Measurements from ENCODE around the gene TULP3.
A peak's percentile ranks its signal among the peaks of the same experiment; 100 is the strongest.

Gene TULP3

GRCh38 chr12:2879853-2880252 is 10.8 kb upstream of the TULP3 start:
- no peak for TF ChIP-seq MYC (IDR thresholded peaks at IDR 0.05; ENCODE audit: low read depth, low read length)
- no peak for TF ChIP-seq POLR2A (IDR thresholded peaks at IDR 0.05; ENCODE audit: extremely low read depth, insufficient read length)
- no peak for TF ChIP-seq CTCF (IDR thresholded peaks at IDR 0.05; ENCODE audit: low read depth, low read length)
- no peak for TF ChIP-seq MAX (IDR thresholded peaks at IDR 0.05; ENCODE audit: low read depth, low read length)
- DNase-seq (ENCODE audit: low read depth), result no peak
- H3K4me3 ChIP-seq (ENCODE audit: low read depth, low read length), result no peak overlapping the region

DNA sequence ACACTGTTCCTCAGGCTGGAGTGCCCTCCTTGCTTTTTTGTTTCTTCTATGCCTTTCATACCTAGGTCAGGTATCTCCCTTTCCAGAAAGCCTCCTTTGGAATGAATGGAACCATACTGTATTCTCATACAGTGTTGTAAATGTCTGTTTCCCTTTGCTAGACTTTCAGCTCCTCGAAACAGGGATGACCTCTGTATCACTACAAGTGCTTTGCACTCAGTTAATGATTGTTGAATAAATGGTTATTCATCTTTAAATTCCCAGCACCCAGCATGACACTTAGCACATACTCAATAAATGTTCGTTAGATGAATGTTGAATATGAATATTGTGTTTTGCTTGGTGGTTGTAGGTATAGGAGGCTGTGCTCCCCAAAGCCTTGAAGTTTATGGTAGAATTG is 5.9 kb upstream of the TULP3 start:
- no peak overlapping the region for H3K4me3 ChIP-seq (ENCODE audit: low read depth, low read length)
- TF ChIP-seq MYC (IDR thresholded peaks at IDR 0.05; ENCODE audit: low read depth, low read length), result no peak
- no peak for TF ChIP-seq CTCF (IDR thresholded peaks at IDR 0.05; ENCODE audit: low read depth, low read length)
- no peak for TF ChIP-seq MAX (IDR thresholded peaks at IDR 0.05; ENCODE audit: low read depth, low read length)
- no peak for TF ChIP-seq POLR2A (IDR thresholded peaks at IDR 0.05; ENCODE audit: extremely low read depth, insufficient read length)
- no peak for DNase-seq (ENCODE audit: low read depth)

- no peak overlapping the region for H3K4me3 ChIP-seq (ENCODE audit: low read depth, low read length)
- TF ChIP-seq CTCF (IDR thresholded peaks at IDR 0.05; ENCODE audit: low read depth, low read length) (no peak), MAX (IDR thresholded peaks at IDR 0.05; ENCODE audit: low read depth, low read length) (no peak), MYC (IDR thresholded peaks at IDR 0.05; ENCODE audit: low read depth, low read length) (no peak), POLR2A (IDR thresholded peaks at IDR 0.05; ENCODE audit: extremely low read depth, insufficient read length) (no peak)
- no peak for DNase-seq (ENCODE audit: low read depth)
Measured at GRCh38 chr12:2886768-2887450, 3.8 kb upstream of the TULP3 start.

- H3K4me3 ChIP-seq (ENCODE audit: low read depth, low read length), result peak overlapping the region; percentile 32
- DNase-seq (ENCODE audit: low read depth), result no peak
- TF ChIP-seq MAX (IDR thresholded peaks at IDR 0.05; ENCODE audit: low read depth, low read length), result no peak
- no peak for TF ChIP-seq POLR2A (IDR thresholded peaks at IDR 0.05; ENCODE audit: extremely low read depth, insufficient read length)
- no peak for TF ChIP-seq CTCF (IDR thresholded peaks at IDR 0.05; ENCODE audit: low read depth, low read length)
- no peak for TF ChIP-seq MYC (IDR thresholded peaks at IDR 0.05; ENCODE audit: low read depth, low read length)
Measured at GRCh38 chr12:2890001-2890387, 697 bp upstream of the TULP3 start.

DNA sequence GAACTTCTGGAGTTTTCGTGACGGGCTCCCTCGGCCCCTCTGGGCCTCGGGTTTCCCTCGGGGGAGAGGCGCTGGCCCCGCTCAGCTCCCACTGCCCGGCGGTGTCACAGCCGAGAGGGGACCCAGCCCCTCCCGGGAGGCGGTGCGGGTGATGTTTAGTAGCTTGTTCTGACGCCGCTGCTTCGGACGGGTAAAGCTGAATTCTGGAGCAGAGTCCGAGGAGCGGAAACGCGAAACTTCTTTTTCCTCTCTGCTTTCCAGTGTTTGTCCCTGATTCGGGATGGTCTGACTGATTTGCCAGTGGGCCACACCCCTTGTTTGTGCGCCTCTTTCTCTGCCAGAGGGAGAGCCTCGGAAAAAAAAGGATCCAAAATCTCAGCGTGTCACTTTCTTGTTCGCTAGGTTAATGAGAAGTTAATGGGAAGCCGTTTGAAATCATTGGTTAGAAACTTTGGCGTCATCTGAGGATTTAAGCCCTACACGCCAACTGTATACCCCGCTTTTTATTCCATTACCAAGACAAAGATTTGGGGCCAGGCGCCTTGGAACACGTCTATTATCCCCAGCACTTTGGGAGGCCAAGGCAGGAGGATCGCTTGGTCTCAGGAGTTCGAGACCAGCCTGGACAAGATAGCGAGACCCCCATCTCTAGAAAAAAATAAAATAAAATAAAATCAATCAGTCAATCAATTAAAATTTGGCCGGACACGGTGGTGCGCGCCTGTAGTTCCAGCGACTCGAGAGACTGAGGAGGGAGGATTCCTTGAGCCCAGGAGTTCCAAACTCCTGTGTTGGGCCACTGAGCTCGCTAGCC is 756 bp downstream of the TULP3 start:
- DNase-seq (ENCODE audit: low read depth), result peak; percentile 52
- peak overlapping the region; percentile 69 for H3K4me3 ChIP-seq (ENCODE audit: low read depth, low read length)
- no peak for TF ChIP-seq POLR2A (IDR thresholded peaks at IDR 0.05; ENCODE audit: extremely low read depth, insufficient read length)
- no peak for TF ChIP-seq MAX (IDR thresholded peaks at IDR 0.05; ENCODE audit: low read depth, low read length)
- no peak for TF ChIP-seq CTCF (IDR thresholded peaks at IDR 0.05; ENCODE audit: low read depth, low read length)
- TF ChIP-seq MYC (IDR thresholded peaks at IDR 0.05; ENCODE audit: low read depth, low read length), result no peak

Data from NB4 (cell line).